HFF-Myc (cell line): ENCODE measurements around the gene PSPH.
"Not testable (repeated sequence)": the region's sequence is repeated elsewhere in the genome, so short reads cannot be mapped to it uniquely, and the experiment has no call there.

Experiments
- DNase-seq: peaks from one replicate; pipeline ENCODE4 v3.0.0-alpha.2; 2011; ENCODE audit warnings: low read depth; ENCODE audit errors: extremely low read depth
- H3K4me3 ChIP-seq: replicated peaks from 2 replicates; pipeline ENCODE4 v1.5.1; 2011; ENCODE audit warnings: low read depth, mild to moderate bottlenecking, control low read depth, low read length
- TF ChIP-seq, protein P1 (sequence below): IDR thresholded peaks from 2 replicates; pipeline ENCODE4 v1.5.1; 2012; ENCODE audit warnings: mild to moderate bottlenecking, low read depth, low read length, control low read depth; ENCODE audit errors: missing control alignments

Gene PSPH

GRCh38 chr7:56019501-56019900, 31.7 kb downstream of the PSPH start:
- DNase-seq, result no peak

DNA sequence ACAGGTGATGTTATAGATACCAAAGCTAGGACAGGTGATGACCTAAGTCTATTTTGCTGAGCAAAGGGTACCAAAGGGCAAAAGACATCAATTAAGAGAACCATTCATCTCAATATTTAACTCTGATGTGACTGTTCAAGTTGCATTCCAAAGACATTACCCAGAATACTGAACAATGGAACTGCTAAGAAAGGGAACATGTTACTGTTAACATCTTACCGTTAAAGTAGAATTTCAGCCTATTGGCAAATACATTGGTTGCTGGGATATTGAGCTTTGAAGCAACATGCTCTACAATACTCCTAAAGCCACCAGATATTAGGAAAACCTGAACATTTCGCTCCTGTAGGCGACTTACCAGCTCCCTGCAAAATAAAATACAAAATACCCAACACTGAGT, 34.2 kb downstream of the PSPH start:
- DNase-seq, H3K4me3 ChIP-seq: not testable (repeated sequence)

More at GRCh38 chr7:56019501-56019900, 31.7 kb downstream of the PSPH start:
- TF ChIP-seq, protein P1, sequence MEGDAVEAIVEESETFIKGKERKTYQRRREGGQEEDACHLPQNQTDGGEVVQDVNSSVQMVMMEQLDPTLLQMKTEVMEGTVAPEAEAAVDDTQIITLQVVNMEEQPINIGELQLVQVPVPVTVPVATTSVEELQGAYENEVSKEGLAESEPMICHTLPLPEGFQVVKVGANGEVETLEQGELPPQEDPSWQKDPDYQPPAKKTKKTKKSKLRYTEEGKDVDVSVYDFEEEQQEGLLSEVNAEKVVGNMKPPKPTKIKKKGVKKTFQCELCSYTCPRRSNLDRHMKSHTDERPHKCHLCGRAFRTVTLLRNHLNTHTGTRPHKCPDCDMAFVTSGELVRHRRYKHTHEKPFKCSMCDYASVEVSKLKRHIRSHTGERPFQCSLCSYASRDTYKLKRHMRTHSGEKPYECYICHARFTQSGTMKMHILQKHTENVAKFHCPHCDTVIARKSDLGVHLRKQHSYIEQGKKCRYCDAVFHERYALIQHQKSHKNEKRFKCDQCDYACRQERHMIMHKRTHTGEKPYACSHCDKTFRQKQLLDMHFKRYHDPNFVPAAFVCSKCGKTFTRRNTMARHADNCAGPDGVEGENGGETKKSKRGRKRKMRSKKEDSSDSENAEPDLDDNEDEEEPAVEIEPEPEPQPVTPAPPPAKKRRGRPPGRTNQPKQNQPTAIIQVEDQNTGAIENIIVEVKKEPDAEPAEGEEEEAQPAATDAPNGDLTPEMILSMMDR, result no peak
- H3K4me3 ChIP-seq, result no peak overlapping the region

DNA sequence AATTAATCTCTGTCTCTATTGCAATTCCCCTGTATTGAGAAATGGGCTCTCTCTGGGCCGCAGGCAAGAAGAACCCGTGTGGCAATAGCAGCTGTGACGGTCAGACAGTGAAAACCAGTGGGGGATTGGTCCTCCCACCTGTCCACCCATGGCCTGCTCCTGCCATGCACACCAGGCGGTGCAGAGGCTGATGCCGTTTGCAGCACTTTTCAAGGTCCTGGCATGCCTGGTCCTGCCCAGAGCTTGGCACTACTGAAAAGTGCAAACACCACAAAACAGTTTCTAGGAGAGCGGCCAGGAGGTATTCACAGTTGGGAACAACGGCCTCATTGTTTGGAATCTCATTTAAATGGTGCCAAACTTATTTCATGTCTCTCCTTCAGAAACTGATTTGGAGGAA, 41.5 kb downstream of the PSPH start:
- DNase-seq, result no peak
- TF ChIP-seq, protein P1, result no peak
- no peak overlapping the region for H3K4me3 ChIP-seq

DNA sequence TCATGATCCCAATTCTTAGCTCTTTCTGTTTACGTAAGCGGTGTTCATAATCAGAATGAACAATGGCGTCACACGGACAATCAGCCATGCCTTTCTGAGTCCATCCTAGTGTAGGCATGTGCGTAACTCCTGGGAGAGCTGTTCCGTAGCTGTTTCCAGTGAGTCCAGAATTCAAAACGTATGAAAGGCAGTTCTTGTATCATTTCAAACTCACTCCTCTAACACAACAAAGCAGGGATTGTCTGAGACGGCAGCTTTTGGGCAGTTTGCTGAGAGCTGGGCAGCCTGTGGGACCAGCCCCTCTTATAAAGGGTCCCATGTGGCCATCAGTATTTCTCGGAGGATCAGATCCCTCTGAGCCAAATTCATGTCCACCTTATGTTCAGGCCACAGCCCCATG, 43.4 kb downstream of the PSPH start:
- no peak for DNase-seq
- TF ChIP-seq, protein P1, result no peak
- H3K4me3 ChIP-seq, result no peak overlapping the region

- TF ChIP-seq, protein P1, result no peak
- peak; percentile 24 for DNase-seq
- H3K4me3 ChIP-seq, result no peak overlapping the region
Observed at GRCh38 chr7:56007167-56007652, 44.0 kb downstream of the PSPH start.

- TF ChIP-seq, protein P1, result no peak
- no peak for DNase-seq
- H3K4me3 ChIP-seq, result no peak overlapping the region
Observed at GRCh38 chr7:56003749-56004148, 47.5 kb downstream of the PSPH start.

- no peak for DNase-seq
- TF ChIP-seq, protein P1, result no peak
- no peak overlapping the region for H3K4me3 ChIP-seq
Observed at GRCh38 chr7:55996856-55997500, 54.3 kb downstream of the PSPH start.
